AG09309 (cell line): ENCODE measurements around the gene RAB20.

Experiments used
- DNase-seq: peaks from one replicate; pipeline ENCODE4 v3.0.0-alpha.2; 2010; ENCODE audit warnings: low read depth
- H3K4me3 ChIP-seq: 2 replicates; pipeline ENCODE4 v1.5.1; 2011; ENCODE audit warnings: mild to moderate bottlenecking, low read depth, low read length, moderate library complexity; ENCODE audit not compliant: control insufficient read depth
- TF ChIP-seq, protein P1 (sequence below): IDR thresholded peaks from 2 replicates; pipeline ENCODE4 v1.5.1; 2011; ENCODE audit warnings: mild to moderate bottlenecking, low read depth, low read length, inconsistent platforms; ENCODE audit not compliant: insufficient read depth, control insufficient read depth; ENCODE audit errors: missing control alignments

Gene RAB20

GRCh38 chr13:110524541-110525257, 36.8 kb downstream of the RAB20 start:
- TF ChIP-seq, protein P1, sequence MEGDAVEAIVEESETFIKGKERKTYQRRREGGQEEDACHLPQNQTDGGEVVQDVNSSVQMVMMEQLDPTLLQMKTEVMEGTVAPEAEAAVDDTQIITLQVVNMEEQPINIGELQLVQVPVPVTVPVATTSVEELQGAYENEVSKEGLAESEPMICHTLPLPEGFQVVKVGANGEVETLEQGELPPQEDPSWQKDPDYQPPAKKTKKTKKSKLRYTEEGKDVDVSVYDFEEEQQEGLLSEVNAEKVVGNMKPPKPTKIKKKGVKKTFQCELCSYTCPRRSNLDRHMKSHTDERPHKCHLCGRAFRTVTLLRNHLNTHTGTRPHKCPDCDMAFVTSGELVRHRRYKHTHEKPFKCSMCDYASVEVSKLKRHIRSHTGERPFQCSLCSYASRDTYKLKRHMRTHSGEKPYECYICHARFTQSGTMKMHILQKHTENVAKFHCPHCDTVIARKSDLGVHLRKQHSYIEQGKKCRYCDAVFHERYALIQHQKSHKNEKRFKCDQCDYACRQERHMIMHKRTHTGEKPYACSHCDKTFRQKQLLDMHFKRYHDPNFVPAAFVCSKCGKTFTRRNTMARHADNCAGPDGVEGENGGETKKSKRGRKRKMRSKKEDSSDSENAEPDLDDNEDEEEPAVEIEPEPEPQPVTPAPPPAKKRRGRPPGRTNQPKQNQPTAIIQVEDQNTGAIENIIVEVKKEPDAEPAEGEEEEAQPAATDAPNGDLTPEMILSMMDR, result no peak
- DNase-seq, result no peak
- H3K4me3 ChIP-seq, result no peak overlapping the region

DNA sequence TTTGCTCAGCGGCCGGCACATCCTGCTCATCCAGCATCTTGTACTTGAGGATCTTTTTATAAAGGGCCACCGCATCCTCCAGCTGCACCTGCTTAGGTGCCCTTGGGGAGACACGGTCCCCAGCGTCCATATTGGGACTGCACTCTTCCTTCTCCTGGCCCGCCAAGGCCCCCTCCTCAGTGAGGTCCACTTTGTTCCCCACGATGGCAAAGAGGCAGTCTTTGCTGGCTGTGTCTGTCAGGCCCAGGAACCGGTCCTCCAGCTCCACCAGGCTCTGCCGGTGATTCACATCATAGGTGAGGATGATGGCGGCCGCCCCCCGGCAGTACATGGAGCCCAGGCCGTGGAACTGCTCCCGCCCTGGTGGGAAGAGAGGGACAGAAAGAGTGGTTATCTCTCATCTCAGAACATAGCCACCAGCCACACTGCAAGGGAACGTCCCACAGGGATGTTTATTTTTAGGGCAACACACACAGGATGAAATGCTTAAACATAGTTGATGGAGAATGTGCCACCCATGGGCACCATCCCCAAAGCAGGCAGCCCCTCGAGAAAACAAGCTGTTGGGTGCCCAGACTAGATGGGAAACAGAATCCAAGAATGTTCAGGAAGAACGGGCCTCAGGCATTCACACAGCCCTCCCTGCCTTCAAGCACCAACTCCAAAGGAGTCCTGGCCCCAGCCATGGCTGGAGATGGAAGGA, 37.5 kb downstream of the RAB20 start:
- DNase-seq, result no peak
- no peak overlapping the region for H3K4me3 ChIP-seq
- TF ChIP-seq, protein P1, result no peak

DNA sequence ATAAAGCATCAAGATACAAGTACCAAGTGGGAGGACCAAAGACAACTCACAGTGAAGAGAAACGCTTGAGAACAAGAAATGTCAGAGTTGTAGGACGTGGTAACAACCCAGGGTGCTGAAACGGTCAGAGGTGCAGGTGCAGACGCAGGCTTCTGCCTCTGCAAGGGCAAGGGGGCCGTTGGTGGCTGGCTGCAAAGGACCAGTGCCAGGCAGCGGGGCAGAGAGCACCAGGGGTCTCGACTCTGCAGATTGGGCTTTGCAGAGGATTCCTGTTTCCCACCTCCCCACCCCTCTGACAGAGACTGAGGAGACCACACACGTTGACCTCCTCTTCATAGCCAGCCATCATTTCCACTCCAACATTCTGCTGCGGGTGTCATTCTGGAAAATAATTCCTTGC, 38.3 kb downstream of the RAB20 start:
- H3K4me3 ChIP-seq, result no peak overlapping the region
- no peak for DNase-seq
- TF ChIP-seq, protein P1, result no peak

DNA sequence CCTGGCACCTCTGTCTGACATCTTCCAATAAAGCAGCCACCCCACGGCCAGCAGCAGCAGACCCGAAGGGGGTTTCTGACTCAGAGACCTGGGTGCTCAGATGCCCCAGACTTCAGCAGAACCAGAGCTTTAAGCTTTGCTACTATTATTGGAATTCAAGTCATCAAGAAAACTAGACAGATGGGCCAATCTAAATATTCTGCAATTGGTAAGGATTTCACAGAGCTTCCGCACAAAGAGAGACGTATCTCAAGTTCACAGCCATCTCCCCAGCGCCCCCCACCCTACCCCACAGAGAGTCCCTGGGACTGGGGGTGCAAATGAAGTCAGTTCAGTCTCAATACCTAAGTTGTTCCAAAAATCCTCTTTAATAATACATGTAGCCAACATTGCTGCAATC, 38.8 kb downstream of the RAB20 start:
- no peak overlapping the region for H3K4me3 ChIP-seq
- TF ChIP-seq, protein P1, result no peak
- no peak for DNase-seq

DNA sequence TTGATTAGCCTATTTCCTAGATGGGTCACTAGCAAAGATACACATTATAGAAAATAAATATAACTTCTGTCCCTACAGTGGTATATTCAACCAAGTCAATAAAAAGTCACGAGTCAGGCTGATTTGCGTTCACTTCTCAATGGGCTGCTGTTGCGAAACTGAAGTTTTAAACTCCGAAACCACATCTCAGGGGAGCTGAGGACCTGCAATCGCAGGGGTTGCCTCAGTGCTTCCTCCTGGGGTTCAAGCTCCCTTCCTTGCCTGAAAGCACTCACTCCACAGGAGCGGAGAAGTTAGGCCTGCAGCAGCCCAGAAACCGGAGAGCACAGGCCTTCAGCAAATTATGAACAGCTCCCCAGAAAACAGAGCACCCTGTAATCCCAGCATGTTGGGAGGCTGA, 39.6 kb downstream of the RAB20 start:
- DNase-seq, result no peak
- H3K4me3 ChIP-seq, result no peak overlapping the region
- TF ChIP-seq, protein P1, result no peak

GRCh38 chr13:110521296-110521680, 40.2 kb downstream of the RAB20 start:
- TF ChIP-seq, protein P1, result no peak
- no peak overlapping the region for H3K4me3 ChIP-seq
- DNase-seq, result no peak
